ENCODE measurements around the gene SPART.
A peak's percentile ranks its signal among the peaks of the same experiment; 100 is the strongest.

The SPART gene

GRCh38 chr13:36346222-36347083, at the start of gene SPART:
Gene SPART (minus strand): TSS chr13:36346394. CDS start chr13:36335830, 10,564 bp downstream.
- peak; percentile 85 for DNase-seq

GRCh38 chr13:36395280-36395679, 49.1 kb upstream of the SPART start:
- DNase-seq, result peak; percentile 76

- peak; percentile 60 for DNase-seq
These were observed 39.3 kb upstream of the SPART start for GRCh38 chr13:36385489-36385888.

- no peak for DNase-seq
These were observed 35.8 kb upstream of the SPART start for GRCh38 chr13:36382030-36382429.

GRCh38 chr13:36377826-36378468, 31.8 kb upstream of the SPART start:
- DNase-seq, result no peak

GRCh38 chr13:36374063-36374462, 27.9 kb upstream of the SPART start:
- DNase-seq, result no peak

- DNase-seq, result no peak
These were observed 25.0 kb upstream of the SPART start for GRCh38 chr13:36371185-36371584.

- DNase-seq, result no peak
These were observed 23.9 kb upstream of the SPART start for GRCh38 chr13:36370108-36370429.

- no peak for DNase-seq
These were observed 23.3 kb upstream of the SPART start for GRCh38 chr13:36369268-36370107.

GRCh38 chr13:36366031-36366430, 19.8 kb upstream of the SPART start:
- no peak for DNase-seq

GRCh38 chr13:36363366-36363863, 17.2 kb upstream of the SPART start:
- no peak for DNase-seq

GRCh38 chr13:36362914-36363313, 16.7 kb upstream of the SPART start:
- no peak for DNase-seq

GRCh38 chr13:36362251-36362650, 16.1 kb upstream of the SPART start:
- DNase-seq, result peak; percentile 92

- DNase-seq, result no peak
These were observed 14.7 kb upstream of the SPART start for GRCh38 chr13:36360903-36361302.

- DNase-seq, result no peak
These were observed 13.2 kb upstream of the SPART start for GRCh38 chr13:36359301-36359950.

GRCh38 chr13:36358175-36358718, 12.1 kb upstream of the SPART start:
- no peak for DNase-seq

GRCh38 chr13:36357692-36358091, 11.5 kb upstream of the SPART start:
- DNase-seq, result no peak

- DNase-seq, result no peak
These were observed 11.0 kb upstream of the SPART start for GRCh38 chr13:36357231-36357630.

GRCh38 chr13:36356058-36356457, 9.9 kb upstream of the SPART start:
- DNase-seq, result no peak

- no peak for DNase-seq
These were observed 9.4 kb upstream of the SPART start for GRCh38 chr13:36355632-36356031.

GRCh38 chr13:36354842-36355623, 8.8 kb upstream of the SPART start:
- DNase-seq, result no peak

- no peak for DNase-seq
These were observed 6.8 kb upstream of the SPART start for GRCh38 chr13:36353001-36353400.

All from HCEC 1CT (cell line).